Hepatocyte (in vitro differentiated cells): ENCODE results near the gene MTA1. TPM values are rescaled to one million over a fixed set of nuclear protein-coding genes. Genes with fewer than 3 reads are reported as not detected.

Experiments
- DNase-seq: peaks from one replicate; pipeline ENCODE4 v3.0.0-alpha.2; 2016; ENCODE audit warnings: low spot score
- H2AFZ ChIP-seq: fragments of 200-600 bp; sonication (generic); 2 replicates; pipeline ENCODE4 v1.6.0; 2016; ENCODE audit warnings: antibody characterized with exemption, mild to moderate bottlenecking
- H3K27ac ChIP-seq: fragments of 200-600 bp; sonication (generic); 2 replicates; pipeline ENCODE4 v1.5.1; 2016; ENCODE audit warnings: mild to moderate bottlenecking
- H3K27me3 ChIP-seq: fragments of 200-600 bp; sonication (generic); 2 replicates; pipeline ENCODE4 v1.6.1; 2016
- H3K36me3 ChIP-seq: fragments of 200-600 bp; sonication (generic); replicated peaks from 2 replicates; pipeline ENCODE4 v1.5.1; 2016; ENCODE audit warnings: low read depth; ENCODE audit not compliant: insufficient read depth
- H3K4me1 ChIP-seq: fragments of 200-600 bp; sonication (generic); 2 replicates; pipeline ENCODE4 v1.5.1; 2016; ENCODE audit warnings: mild to moderate bottlenecking, moderate library complexity; ENCODE audit not compliant: insufficient read depth
- H3K4me2 ChIP-seq: fragments of 200-600 bp; sonication (generic); 2 replicates; pipeline ENCODE4 v1.6.0; 2016
- H3K4me3 ChIP-seq: fragments of 200-600 bp; sonication (generic); 2 replicates; pipeline ENCODE4 v1.5.1; 2016; ENCODE audit warnings: mild to moderate bottlenecking
- H3K79me2 ChIP-seq: fragments of 200-600 bp; sonication (generic); 2 replicates; pipeline ENCODE4 v1.6.0; 2017; ENCODE audit warnings: mild to moderate bottlenecking
- H3K9me2 ChIP-seq: fragments of 200-600 bp; sonication (generic); replicated peaks from 2 replicates; pipeline ENCODE4 v1.6.0; 2017; ENCODE audit warnings: mild to moderate bottlenecking; ENCODE audit not compliant: insufficient read depth
- H3K9me3 ChIP-seq: fragments of 200-600 bp; sonication (generic); 2 replicates; pipeline ENCODE4 v1.5.1; 2016; ENCODE audit warnings: low read depth, mild to moderate bottlenecking
- H4K20me1 ChIP-seq: fragments of 200-600 bp; sonication (generic); 2 replicates; pipeline ENCODE4 v1.6.0; 2016; ENCODE audit warnings: mild to moderate bottlenecking; ENCODE audit not compliant: insufficient read depth, poor library complexity, severe bottlenecking
- EZH2 ChIP-seq: fragments of 200-600 bp; sonication (generic); IDR thresholded peaks from 2 replicates; pipeline ENCODE4 v1.6.1; 2016; ENCODE audit warnings: antibody characterized with exemption, mild to moderate bottlenecking, borderline replicate concordance
- EZH2phosphoT487 ChIP-seq: fragments of 200-600 bp; sonication (generic); IDR thresholded peaks from one replicate; pipeline ENCODE4 v1.6.1; 2018; ENCODE audit warnings: antibody characterized with exemption, mild to moderate bottlenecking, low read depth, moderate library complexity; ENCODE audit not compliant: unreplicated experiment, severe bottlenecking
- WGBS: methylation state at CpG from one replicate; pipeline ENCODE4 v1.1.6; 2016; ENCODE audit warnings: low lambda C conversion rate; ENCODE audit errors: missing lambda C conversion rate; 5-methylcytosine and 5-hydroxymethylcytosine counted together
- polyA plus RNA-seq: library from polyadenylated mRNA; unstranded; fragments of >200 nt; fragmentation: Nextera tagmentation; extraction: Ambion mirVana; gene quantifications from 2 replicates; pipeline ENCODE4 v1.2.1, GENCODE V29; 2016
- total RNA-seq: library from RNA; depleted of rRNA; stranded (reverse); fragments of >200 nt; gene quantifications from 2 replicates; pipeline ENCODE4 v1.2.3, GENCODE V29; 2014
- TF ChIP-seq, protein P1 (sequence below): fragments of 200-600 bp; sonication (generic); IDR thresholded peaks from 2 replicates; pipeline ENCODE4 v1.5.1; 2016; ENCODE audit warnings: antibody characterized with exemption, mild to moderate bottlenecking; ENCODE audit not compliant: poor library complexity

The MTA1 gene
- total and polyA plus RNA-seq, 2 experiments from 2014 or later: 48.1 to 52.7 TPM

DNA sequence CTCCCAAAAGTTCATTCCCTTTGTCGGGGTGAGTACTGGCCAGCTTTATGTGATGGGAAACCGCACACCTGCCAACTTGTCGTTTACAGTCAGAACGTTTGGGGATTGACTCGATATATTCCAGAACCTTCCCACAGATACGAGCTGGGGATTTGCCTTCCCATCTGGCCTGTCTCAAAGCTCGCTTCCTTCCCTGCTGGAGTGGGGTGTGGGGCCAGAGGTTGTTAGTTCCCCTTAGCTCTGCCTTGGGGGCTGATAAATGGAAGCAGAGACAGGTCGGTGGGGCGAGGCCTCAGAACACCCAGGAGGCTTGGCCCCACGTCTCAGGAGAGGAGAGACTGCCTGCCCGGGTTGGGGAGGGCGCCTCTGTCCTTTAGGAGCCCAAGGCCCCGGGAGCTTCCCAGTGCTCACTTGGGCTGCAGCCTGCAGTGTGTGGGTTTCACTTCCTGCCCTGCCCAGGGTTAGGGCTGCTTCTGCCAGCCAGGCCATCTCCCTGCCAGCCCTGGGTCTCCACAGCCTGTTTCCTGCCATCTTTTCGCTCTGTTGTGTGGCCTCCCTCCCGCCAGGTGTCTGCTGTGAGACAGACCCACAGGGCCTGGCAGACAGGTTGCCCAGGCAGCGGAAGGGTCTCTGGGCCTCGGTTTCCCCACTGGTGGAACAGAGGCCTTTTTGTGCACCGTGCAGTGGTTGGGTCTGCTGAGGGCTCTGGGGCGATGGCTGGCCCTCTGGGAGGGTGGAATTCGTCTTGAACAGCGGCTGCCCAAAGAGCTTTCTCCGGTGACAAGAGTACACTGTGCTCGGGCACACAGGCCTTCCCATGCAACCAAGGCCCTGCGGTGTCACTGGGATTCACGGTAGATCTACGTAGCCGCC, 29.4 kb upstream of the MTA1 start:
- H3K4me2 ChIP-seq: no peak overlapping the region
- TF ChIP-seq, protein P1, sequence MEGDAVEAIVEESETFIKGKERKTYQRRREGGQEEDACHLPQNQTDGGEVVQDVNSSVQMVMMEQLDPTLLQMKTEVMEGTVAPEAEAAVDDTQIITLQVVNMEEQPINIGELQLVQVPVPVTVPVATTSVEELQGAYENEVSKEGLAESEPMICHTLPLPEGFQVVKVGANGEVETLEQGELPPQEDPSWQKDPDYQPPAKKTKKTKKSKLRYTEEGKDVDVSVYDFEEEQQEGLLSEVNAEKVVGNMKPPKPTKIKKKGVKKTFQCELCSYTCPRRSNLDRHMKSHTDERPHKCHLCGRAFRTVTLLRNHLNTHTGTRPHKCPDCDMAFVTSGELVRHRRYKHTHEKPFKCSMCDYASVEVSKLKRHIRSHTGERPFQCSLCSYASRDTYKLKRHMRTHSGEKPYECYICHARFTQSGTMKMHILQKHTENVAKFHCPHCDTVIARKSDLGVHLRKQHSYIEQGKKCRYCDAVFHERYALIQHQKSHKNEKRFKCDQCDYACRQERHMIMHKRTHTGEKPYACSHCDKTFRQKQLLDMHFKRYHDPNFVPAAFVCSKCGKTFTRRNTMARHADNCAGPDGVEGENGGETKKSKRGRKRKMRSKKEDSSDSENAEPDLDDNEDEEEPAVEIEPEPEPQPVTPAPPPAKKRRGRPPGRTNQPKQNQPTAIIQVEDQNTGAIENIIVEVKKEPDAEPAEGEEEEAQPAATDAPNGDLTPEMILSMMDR: no peak
- TF ChIP-seq EZH2: no peak
- TF ChIP-seq EZH2phosphoT487: no peak
- H3K9me3 ChIP-seq: no peaks in the 10 kb centered on the region
- no peak for DNase-seq
- H3K27me3 ChIP-seq: no peaks in the 10 kb centered on the region
- no peaks in the 10 kb centered on the region for H4K20me1 ChIP-seq
- no peaks in the 10 kb centered on the region for H3K36me3 ChIP-seq
- no peaks in the 10 kb centered on the region for H3K79me2 ChIP-seq
- H2AFZ ChIP-seq: no peak overlapping the region
- no peaks in the 10 kb centered on the region for H3K9me2 ChIP-seq
- 76% methylated on average over 27 of the region's 27 CpGs for WGBS
- H3K4me1 ChIP-seq: no peaks in the 10 kb centered on the region
- no peak overlapping the region for H3K4me3 ChIP-seq
- H3K27ac ChIP-seq: no peak overlapping the region

DNA sequence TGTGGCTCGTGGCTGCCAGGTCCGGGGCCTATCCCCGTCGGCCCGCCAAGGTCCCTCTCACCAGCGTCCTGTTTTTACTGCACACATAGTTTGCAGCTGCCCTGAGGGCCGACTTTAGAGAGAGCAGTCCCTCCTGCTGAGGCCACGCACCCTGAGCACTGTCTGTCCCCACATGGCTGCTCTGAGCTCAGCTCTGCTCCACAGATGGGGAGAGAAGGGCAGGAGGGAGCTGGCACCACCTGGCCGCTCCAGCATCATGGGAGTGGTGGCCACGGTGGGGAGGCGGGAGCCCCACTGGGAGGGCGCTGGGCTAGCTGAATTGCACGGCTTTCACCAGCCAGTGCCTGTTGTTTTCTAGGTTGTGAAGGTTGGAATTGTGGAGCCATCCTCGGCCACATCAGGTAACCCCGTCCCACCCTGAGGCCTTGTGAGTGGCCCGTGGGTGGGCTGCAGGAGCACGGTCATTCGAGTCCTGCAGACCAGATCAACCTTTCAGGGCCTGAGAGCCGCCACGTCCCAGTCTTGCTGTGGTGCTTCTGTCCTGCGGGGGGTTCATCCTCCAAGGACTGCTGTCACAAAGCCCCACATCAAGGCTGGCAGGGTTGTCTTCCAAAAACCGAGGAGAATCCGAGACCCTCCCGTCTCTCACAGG, 28.7 kb upstream of the MTA1 start:
- Histone ChIP-seq H3K79me2 (no peaks in the 10 kb centered on the region), H3K36me3 (no peaks in the 10 kb centered on the region), H3K27ac (no peak overlapping the region), H3K27me3 (no peaks in the 10 kb centered on the region), H4K20me1 (no peaks in the 10 kb centered on the region), H3K9me3 (no peaks in the 10 kb centered on the region), H3K4me2 (no peak overlapping the region), H2AFZ (no peak overlapping the region), H3K9me2 (no peaks in the 10 kb centered on the region), H3K4me1 (no peaks in the 10 kb centered on the region), H3K4me3 (no peak overlapping the region)
- 92% methylated on average over 20 of the region's 24 CpGs for WGBS
- DNase-seq: no peak
- TF ChIP-seq EZH2phosphoT487: no peak
- TF ChIP-seq EZH2: no peak
- TF ChIP-seq, protein P1: no peak

DNA sequence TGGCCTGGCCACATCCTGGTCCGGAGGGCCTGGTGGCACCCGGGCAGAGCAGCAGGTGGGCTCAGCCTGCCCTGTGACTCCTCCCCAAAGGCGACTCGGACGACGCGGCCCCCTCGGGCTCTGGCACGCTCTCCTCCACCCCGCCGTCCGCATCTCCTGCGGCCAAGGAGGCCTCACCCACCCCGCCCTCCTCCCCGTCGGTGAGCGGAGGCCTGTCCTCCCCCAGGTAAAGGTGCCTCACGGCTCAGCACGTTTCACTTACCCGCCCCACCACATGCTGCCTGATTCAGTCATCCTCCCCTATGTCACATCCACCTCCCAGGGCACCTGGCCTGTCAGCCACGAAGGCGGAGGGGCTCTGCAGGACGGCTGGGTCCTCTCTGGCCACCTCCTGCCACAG, 28.1 kb upstream of the MTA1 start:
- no peaks in the 10 kb centered on the region for H3K27me3 ChIP-seq
- no peaks in the 10 kb centered on the region for H3K9me2 ChIP-seq
- H4K20me1 ChIP-seq: no peaks in the 10 kb centered on the region
- H3K4me3 ChIP-seq: no peak overlapping the region
- no peak overlapping the region for H3K4me2 ChIP-seq
- no peak for DNase-seq
- H3K4me1 ChIP-seq: no peaks in the 10 kb centered on the region
- no peaks in the 10 kb centered on the region for H3K9me3 ChIP-seq
- no peaks in the 10 kb centered on the region for H3K36me3 ChIP-seq
- no peak overlapping the region for H2AFZ ChIP-seq
- H3K27ac ChIP-seq: no peak overlapping the region
- WGBS: over 99% methylated on average over 16 of the region's 23 CpGs
- no peaks in the 10 kb centered on the region for H3K79me2 ChIP-seq
- TF ChIP-seq, protein P1: no peak
- TF ChIP-seq EZH2phosphoT487: no peak
- TF ChIP-seq EZH2: no peak
